GM21447 (cell line): ENCODE results near the gene ADAMTS8.

Experiments
- ATAC-seq: cut with Tn5 transposase; IDR thresholded peaks from one replicate; pipeline ENCODE4 v1.9.1; 2021; ENCODE audit not compliant: unreplicated experiment

Gene ADAMTS8

DNA sequence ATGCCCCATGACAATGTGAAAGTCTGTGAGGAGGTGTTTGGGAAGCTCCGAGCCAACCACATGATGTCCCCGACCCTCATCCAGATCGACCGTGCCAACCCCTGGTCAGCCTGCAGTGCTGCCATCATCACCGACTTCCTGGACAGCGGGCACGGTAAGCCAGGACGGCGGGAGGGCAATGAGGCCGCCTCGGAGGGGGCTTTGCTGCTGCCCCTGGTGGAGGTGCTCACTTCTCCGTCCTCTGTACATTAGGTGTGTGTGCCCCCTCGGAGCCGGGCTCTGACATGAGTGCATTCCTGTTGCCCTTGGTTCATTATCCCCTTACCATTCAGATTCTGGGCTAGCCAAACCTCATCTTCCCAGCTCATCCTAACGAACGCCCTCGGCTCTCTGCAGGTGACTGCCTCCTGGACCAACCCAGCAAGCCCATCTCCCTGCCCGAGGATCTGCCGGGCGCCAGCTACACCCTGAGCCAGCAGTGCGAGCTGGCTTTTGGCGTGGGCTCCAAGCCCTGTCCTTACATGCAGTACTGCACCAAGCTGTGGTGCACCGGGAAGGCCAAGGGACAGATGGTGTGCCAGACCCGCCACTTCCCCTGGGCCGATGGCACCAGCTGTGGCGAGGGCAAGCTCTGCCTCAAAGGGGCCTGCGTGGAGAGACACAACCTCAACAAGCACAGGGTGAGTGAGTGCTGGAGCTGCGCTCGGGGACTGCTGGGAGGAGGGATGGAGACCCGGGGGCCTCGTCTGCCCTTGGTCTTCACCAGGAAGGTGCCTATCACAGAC lies 33.9 kb upstream of the ADAMTS8 start:
- ATAC-seq: no peak

DNA sequence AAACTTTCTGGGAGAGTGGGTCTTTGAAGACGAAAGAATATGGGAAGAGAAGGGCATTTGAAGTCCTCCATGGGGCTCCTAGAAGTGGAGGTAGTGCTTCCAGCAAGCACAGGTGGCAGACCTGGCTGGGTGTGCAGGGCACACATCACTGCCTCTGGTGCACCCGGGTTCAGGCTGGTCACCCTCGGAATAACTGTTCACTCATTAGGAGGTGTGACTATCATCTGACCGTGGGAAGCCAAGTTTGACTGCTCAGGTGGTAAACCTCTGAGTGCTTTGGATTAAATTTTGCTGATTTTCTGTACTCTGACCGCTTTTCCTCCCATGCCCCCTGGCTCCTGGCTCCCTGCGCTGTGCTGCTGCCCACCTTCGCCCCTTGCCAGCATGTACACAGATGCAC lies 31.1 kb upstream of the ADAMTS8 start:
- no peak for ATAC-seq

DNA sequence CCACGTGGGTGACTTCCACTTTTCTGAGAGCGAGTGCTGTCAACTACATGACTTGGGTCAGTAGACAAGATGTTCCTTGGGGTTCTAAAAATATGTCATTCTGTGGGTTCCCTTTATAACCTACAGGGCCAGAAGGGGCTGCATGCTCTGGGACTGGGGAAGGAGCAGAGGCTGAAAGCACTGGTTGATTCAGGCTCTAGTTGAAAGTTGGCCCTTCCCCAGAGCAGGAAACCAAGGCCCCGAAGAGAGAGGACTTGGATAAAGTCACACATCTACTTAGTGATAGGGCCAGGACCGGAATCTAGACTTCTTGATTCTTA lies 30.0 kb upstream of the ADAMTS8 start:
- no peak for ATAC-seq

DNA sequence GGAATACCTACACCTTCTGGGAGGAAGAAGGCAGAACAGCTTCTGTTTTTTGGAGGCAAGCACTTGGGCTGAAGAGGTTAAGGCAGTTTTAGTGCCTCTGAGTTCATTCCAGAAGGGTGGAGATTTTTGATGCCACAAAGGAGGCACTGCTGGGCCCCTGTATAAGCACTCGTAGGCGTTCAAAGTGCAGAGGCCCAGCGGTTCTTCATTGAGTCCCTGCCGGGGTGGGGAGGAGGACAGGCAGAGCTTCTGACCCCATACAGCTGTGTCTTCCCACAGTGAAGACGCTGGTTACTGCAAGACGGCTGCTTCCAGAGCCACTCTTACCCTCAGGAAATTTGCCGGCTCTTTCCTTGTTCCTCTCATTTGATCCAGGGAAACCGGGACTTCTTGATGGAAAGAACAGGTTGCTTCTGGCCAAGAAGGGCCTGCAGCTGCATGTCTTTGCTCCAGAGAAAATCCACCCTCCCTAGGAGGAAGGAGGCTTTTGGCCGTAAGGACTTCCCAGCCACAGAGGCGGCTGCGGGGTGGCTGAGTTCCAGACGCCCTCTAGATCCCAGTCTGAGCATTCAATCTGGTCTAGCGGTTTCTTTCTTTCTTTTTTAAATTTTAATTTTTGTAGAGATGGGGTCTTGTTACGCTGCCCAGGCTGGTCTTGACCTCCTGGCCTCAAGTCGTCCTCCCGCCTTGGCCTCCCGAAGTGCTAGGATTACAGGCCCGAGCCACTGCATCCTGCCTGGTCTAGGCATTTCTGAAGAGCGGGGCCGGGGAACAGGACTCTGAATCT lies 29.4 kb upstream of the ADAMTS8 start:
- no peak for ATAC-seq

DNA sequence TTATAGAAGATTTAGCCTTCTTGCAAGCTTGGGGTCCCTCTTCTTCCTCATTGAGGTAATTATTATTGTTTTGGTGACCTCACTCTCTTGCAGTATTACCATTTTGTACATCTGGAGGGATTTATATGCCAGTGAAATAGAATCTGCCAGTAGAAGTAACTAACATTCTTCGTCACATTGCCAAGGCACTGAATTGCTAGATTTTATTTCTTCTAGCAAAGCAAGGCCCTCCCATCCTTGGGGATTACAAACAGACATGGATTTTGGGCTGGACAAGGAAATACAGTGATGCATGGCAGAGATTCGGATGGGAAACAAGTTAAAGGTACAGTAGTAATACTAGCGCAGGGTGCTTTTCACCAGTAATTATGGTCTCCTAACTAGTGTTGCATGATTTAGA lies 27.9 kb upstream of the ADAMTS8 start:
- no peak for ATAC-seq

DNA sequence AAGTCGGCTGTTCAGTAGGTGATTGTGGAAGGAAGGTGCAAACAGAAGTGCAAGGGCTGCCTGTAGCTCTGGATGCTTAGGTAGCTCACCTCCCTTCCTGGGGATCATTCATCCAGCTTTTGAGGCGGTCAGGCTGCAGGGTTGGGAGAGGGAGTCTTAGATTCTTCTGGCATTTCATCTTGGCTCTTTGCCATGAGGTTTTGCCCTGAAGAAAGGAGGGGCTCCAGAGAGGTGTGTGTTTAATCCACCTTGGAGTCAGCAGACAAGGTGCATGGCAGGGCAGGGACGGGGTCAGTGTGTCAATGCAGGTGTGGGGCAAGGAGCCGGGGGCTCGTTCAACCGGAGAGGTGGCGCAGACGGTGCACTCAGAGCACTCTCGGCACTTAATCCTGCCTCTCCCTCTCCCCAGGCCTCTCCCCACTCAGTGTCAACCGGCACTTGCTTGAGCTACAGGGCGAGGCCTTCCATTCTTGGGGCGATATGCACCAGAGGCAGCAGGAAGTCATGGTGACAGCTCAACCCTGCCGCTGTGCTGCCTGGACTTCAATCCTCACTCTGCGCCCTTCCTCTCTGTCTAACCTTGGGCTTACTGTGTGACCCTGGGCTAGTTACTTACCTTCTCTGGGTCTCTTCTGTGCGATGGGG lies 27.2 kb upstream of the ADAMTS8 start:
- no peak for ATAC-seq

DNA sequence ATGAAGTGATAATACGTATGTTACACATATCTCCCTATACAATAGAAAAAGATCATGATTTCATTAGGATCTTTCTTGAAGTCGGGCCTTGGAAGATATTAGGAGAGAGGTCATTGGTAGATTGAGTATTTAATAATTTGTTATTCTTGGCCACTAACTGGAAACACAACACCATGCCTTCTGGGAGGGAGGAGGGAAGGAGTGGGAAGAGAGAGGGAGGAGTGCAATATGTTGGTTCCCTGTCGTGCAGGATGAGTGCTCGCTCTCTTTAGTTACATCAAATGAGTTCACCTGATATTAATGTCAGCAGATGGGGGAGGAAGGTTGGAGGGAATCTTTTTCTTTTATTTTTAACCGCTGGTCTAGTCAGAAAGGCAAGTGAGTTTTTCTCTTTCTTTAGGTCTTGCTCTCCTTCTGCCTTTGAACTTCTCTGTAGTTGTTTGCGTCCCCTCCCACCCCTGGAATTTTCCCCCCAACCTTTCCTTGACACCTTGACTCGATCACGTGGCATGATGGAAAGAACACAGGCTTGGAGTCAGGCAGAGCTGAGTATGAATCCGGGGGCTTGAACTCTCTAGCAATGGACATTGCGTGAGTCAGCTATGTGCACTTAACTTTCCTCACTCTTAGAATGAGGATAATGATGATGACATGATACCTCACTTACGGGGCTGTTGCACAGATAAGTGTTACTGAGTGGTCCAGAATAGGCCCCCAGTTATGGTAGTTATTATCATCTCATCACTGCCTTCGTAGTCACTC lies 26.3 kb upstream of the ADAMTS8 start:
- no peak for ATAC-seq

DNA sequence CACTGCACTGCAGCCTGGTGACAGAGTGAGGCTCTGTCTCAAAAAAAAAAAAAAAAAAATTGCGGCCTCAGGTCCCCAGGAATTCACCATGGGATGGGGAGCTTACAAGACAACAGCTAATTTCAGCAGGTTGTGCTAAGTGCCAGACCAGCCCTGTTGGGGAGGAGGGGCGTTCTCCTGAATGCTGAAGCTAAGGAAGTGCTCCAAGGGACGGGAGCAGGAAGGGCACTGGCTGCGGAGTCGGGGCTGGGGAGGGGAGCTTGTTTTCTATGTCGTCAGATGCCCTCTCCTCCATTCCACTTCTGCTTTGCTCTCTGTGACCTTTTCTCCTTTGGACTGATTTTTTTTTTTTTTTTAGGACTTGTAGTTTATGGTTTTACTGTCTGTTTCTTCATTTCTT lies 24.5 kb upstream of the ADAMTS8 start:
- ATAC-seq: no peak

DNA sequence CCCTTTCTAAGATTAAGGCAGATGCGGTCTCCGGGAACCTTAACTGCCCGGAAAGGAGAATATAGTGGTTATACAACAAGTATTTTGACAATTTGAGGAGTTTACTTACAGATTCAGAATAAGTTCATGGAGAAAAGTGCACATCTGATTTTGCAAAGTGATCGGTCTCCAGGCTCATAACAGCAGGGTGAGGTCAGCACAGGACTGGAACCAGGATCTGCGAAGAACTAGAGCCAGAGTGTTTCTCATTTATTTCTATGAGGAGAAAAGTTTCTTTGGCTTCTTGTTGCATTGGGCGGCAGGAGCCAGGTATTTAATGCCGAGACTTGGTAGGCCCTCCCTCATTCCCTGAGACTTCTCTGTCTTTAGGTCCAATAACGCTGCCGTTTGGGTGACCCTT lies 23.8 kb upstream of the ADAMTS8 start:
- no peak for ATAC-seq

DNA sequence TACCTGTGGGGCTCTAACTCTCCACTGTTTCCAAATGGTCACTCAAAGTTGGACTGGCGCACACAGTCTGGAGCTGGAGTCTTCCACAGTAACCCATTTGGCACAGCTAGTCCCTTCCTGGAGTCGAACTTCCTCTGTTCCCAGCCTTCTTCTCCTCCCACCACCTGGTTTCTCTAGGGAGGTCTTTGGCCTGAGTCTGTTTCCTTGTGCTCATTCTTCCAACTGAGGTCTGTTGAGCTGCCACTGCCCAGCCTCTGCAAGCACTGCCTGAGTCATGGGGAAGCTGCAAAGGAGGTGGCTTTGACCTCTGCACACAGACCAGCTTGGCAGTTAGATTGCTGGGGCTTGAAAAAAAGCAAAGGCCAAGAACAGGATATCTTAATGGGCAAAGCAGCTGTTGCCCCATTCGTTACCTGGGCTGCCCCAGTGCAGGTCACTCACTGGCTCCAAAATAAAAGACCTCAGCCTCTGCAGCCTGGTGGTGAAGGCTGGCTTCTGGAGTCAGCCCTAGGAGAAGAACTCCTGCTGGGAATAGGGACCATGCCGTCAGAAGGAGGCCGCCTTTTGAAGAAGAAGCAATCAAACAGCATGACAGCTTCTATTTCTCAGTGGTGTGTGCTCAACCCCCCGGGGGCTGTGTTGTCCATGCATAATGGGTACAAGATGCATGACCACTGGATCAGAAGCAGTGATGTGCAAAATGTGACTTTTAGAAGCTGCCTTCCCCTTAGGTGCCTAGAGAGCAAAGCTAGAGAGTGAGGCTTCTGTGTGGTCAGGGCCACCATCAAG lies 23.0 kb upstream of the ADAMTS8 start:
- no peak for ATAC-seq

DNA sequence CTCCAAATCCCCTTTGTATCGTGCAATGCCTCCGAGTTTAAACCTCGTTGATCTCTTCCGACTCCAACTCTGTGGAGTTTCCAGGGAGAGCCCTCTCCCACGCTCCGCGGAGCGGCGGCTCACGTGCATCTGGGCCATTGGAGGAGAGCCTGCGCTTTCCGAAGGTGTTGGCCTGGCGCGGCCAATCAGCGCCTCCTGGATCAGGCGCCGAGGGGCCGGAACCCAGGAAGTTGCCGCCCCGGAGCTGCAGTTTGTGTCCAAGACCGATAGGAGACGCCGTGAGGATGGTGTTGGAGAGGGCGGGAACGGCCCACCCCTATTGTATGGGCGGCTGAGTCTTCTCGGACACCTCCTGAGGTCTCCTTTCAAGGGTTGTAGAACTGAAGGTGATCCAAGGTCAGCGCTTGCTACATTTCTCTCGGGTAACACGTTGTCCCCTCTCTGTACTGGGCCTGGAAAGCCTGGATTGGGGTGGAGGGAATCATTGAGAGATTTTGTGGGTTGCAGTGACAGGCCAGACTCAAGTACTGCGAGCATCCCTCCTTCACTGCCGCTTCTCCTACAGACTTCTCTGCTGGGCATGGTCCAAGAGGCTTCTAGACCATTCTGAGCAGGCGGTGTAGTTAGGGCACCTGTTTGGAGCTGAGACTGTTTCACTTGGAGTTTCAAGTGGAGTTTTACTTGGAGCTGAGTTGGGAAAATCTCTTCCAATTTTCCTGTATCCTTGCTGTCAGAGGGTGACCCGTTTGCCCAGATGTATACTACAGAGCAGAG lies 21.8 kb upstream of the ADAMTS8 start:
- ATAC-seq: no peak

DNA sequence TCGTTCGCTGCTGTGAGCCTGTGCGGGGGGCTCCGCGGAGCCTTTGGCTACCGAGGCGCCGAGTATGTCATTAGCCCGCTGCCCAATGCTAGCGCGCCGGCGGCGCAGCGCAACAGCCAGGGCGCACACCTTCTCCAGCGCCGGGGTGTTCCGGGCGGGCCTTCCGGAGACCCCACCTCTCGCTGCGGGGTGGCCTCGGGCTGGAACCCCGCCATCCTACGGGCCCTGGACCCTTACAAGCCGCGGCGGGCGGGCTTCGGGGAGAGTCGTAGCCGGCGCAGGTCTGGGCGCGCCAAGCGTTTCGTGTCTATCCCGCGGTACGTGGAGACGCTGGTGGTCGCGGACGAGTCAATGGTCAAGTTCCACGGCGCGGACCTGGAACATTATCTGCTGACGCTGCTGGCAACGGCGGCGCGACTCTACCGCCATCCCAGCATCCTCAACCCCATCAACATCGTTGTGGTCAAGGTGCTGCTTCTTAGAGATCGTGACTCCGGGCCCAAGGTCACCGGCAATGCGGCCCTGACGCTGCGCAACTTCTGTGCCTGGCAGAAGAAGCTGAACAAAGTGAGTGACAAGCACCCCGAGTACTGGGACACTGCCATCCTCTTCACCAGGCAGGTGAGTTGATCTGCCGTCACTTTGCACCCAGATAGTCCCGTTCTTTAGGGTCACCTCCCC lies 21.0 kb upstream of the ADAMTS8 start:
- ATAC-seq: no peak

DNA sequence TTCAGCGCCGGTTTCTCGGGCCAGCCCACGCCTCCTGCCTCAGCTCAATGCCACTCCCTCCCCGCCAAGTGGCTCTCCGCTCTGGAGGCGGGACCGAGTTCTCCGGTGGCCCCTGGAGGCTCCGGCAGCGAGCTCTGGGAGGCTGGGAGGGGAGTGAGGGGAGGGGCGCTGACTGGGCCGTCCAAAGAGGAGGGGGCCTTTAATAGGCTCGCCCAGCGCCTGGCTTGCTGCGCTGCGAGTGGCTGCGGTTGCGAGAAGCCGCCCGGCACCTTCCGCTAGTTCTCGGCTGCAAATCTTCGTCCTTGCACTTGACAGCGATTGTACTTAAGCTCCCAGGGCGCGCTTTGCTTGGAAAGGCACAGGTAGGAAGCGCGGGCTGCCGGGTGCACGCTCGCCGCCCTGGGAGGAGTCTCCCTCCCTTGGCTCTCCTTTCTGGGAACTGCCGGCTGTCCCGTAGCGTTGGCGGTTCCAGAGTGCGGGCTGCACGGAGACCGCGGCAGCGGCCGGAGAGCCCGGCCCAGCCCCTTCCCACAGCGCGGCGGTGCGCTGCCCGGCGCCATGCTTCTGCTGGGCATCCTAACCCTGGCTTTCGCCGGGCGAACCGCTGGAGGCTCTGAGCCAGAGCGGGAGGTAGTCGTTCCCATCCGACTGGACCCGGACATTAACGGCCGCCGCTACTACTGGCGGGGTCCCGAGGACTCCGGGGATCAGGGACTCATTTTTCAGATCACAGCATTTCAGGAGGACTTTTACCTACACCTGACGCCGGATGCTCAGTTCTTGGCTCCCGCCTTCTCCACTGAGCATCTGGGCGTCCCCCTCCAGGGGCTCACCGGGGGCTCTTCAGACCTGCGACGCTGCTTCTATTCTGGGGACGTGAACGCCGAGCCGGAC lies 20.3 kb upstream of the ADAMTS8 start, which contains the start of gene ADAMTS15:
Gene ADAMTS15 (plus strand): TSS at position 230 of the 894 bp plus-strand sequence. CDS start 329 bp downstream, at position 559.
- no peak for ATAC-seq

DNA sequence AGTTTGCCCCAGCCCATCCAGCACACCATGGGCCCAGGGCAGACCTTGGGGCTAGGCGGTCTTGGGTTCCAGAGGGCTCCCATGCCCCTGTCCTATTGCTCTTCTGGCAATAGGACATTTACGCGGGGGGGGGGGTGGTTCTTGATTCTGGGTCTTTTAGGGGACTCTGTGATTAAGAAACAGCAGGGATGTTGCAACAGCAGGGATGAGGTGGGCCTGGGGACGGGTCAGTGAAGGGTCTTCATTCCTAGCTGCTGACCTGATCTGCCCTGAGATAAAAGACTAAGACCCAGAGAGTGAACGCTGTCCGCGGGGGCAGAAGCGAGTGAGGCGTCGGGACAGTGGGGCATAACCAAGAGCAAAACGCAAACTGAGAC lies 19.6 kb upstream of the ADAMTS8 start:
- ATAC-seq: no peak

DNA sequence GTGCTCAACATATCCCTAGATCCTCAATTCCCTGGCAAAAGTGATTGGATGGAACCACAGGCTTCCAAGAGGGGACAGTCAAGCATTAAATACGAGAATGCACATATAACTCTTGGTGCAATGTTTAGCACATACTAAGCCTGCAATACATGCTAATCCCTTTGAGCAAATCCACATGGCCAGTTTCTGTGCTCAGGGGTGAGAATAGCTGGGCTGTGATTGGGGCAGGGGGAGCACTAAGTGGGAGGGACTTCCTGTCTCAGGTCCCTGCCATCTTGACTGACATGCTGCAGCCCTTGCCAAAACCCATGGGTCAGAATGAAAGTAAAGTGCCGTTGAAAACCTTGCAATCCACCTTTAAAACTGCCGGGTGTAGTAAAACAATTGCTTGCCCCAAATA lies 17.4 kb upstream of the ADAMTS8 start:
- ATAC-seq: no peak

DNA sequence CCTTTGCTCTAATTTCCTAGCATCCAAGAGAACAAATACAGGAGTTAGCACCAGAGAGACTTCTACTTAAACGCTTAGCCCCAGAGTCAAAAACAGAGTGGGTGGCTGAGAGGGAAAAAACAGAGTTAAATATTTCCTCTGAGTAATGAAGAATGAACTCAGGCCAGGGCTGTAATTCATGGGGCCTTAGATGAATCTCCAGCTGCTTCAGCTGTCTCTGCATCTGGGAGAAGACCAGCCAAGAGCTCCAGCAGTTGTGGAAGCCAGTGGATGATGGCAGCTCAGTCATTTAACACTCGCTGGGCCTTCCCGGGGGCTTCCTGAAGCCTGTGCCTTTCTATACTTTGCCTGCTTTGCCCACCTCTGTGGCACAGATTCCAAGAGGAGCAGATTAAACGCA lies 14.3 kb upstream of the ADAMTS8 start:
- no peak for ATAC-seq

DNA sequence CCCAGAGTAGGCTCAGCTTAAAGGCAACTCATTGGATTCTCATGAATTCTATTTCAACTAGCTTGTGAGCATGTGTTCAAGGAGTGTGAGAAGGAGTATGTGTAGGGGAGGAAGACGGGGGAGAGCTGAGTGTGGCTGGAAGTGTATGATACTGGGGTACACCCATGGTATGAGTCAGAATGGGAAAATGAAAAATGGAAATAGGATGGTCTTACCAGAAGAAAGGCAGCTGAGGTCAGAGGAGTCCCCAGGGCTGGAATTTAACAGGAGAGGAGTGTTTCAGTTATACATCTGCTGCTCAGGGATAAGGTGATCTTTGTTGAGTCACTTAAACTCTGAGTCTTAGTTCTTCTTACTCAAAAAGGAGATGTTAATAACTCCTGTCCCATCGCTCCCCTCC lies 13.3 kb upstream of the ADAMTS8 start:
- ATAC-seq: no peak

DNA sequence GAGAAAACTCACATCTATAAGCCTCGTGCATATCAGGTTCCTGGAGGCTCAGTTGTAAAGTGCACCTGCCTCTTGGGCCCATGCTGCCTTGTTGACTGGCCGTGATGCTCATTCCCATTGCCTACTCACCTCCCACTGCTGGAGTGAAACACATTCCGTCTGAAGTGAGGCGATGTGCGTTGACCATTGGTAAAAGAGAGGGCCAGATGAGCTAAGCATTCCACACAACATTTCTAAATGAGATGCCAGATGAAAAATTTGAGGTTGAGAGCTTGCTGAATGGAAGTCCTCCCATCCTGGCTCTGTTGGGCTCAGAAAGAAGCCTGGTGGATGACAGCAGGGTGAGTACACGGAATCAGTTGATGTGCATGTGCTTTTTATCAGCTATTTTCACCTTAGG lies 11.5 kb upstream of the ADAMTS8 start:
- ATAC-seq: no peak
